IMR-90 (cell line): ENCODE results near the gene SERPINA5. TPM values are rescaled to one million over a fixed set of nuclear protein-coding genes. Genes with fewer than 3 reads are reported as not detected.

Experiments
- ATAC-seq: fragments of 200-7000 bp; cut with Tn5 transposase; 2 replicates; pipeline ENCODE4 v1.9.1; 2020; ENCODE audit warnings: low read depth, mild to moderate bottlenecking, moderate library complexity
- BruUV-seq: library from RNA; stranded (reverse); fragments of 400-500 nt; replicated peaks from 2 replicates; lab custom pipeline; 2021; lab: Mats Ljungman, UMichigan
- CTCF ChIA-PET: fragments of 300-600 bp; formaldehyde crosslinking; extraction: SDS; loops from one replicate; lab custom pipeline; 2021; ENCODE audit warnings: antibody characterized with exemption; lab: Yijun Ruan, JAX
- POLR2A ChIA-PET: fragments of 300-600 bp; sonication (Branson Sonifier 250); formaldehyde crosslinking; loops from one replicate; lab custom pipeline; 2022; ENCODE audit warnings: antibody characterized with exemption; ENCODE audit not compliant: unreplicated experiment; lab: Charles Lee
- DNase-seq: peaks from one replicate; pipeline ENCODE4 v3.0.0; 2013
- H2AFZ ChIP-seq: replicated peaks from 2 replicates; pipeline ENCODE3; 2013; ENCODE audit warnings: low read length, mild to moderate bottlenecking; ENCODE audit not compliant: poor library complexity
- H2AK5ac ChIP-seq: 2 replicates; pipeline ENCODE4 v1.6.1; 2013; ENCODE audit warnings: low read depth, low read length, inconsistent platforms
- H2AK9ac ChIP-seq: replicated peaks from 2 replicates; pipeline ENCODE3; 2013; ENCODE audit warnings: mild to moderate bottlenecking, low read depth, low read length, moderate library complexity; ENCODE audit not compliant: poor library complexity
- H2BK120ac ChIP-seq: 2 replicates; pipeline ENCODE4 v1.6.1; 2013; ENCODE audit warnings: low read depth, low read length, inconsistent platforms
- H2BK15ac ChIP-seq: 3 replicates; pipeline ENCODE4 v1.6.1; 2013; ENCODE audit warnings: low read depth, low read length, inconsistent platforms
- H2BK20ac ChIP-seq: 2 replicates; pipeline ENCODE4 v1.6.1; 2013; ENCODE audit warnings: low read depth, mild to moderate bottlenecking, inconsistent platforms, low read length, moderate library complexity
- H2BK5ac ChIP-seq: 2 replicates; pipeline ENCODE4 v1.6.1; 2013; ENCODE audit warnings: mild to moderate bottlenecking, low read depth, low read length, inconsistent platforms; ENCODE audit not compliant: poor library complexity, severe bottlenecking
- H3K14ac ChIP-seq: replicated peaks from 2 replicates; pipeline ENCODE4 v1.6.1; 2013; ENCODE audit warnings: low read depth, low read length, inconsistent platforms
- H3K18ac ChIP-seq: 2 replicates; pipeline ENCODE4 v1.6.1; 2013; ENCODE audit warnings: low read depth, low read length, control low read depth
- H3K23ac ChIP-seq: 2 replicates; pipeline ENCODE4 v1.6.1; 2013; ENCODE audit warnings: low read depth, low read length, inconsistent platforms
- H3K27ac ChIP-seq: 2 replicates; pipeline ENCODE4 v1.5.1; 2013; ENCODE audit warnings: mild to moderate bottlenecking, control low read depth, low read length; ENCODE audit not compliant: insufficient read depth
- H3K27me3 ChIP-seq: 2 replicates; pipeline ENCODE4 v1.6.1; 2013; ENCODE audit warnings: low read length; ENCODE audit not compliant: control insufficient read depth, insufficient read depth
- H3K36me3 ChIP-seq: 2 replicates; pipeline ENCODE4 v1.6.1; 2013; ENCODE audit warnings: low read length, mixed read lengths; ENCODE audit not compliant: control insufficient read depth, insufficient read depth
- H3K4ac ChIP-seq: 2 replicates; pipeline ENCODE4 v1.6.1; 2013; ENCODE audit warnings: low read depth, low read length, inconsistent platforms
- H3K4me1 ChIP-seq: 2 replicates; pipeline ENCODE4 v1.6.1; 2013; ENCODE audit warnings: low read length, mixed read lengths; ENCODE audit not compliant: control insufficient read depth, insufficient read depth
- H3K4me2 ChIP-seq: 2 replicates; pipeline ENCODE4 v1.6.1; 2013; ENCODE audit warnings: low read depth, mild to moderate bottlenecking, control low read depth, low read length, moderate library complexity
- H3K4me3 ChIP-seq: 2 replicates; pipeline ENCODE4 v1.5.1; 2013; ENCODE audit warnings: low read depth, mild to moderate bottlenecking, control low read depth, low read length, moderate library complexity; ENCODE audit not compliant: insufficient read depth
- H3K56ac ChIP-seq: 2 replicates; pipeline ENCODE4 v1.6.1; 2013; ENCODE audit warnings: low read length, inconsistent platforms; ENCODE audit not compliant: insufficient read depth; ENCODE audit errors: extremely low read depth
- H3K79me1 ChIP-seq, 2 experiments: 2 replicates each; pipeline ENCODE4 v1.6.1; 2013; ENCODE audit warnings: low read length in 2 of 2, inconsistent platforms in 1 of 2, low read depth in 1 of 2
- H3K9ac ChIP-seq: 2 replicates; pipeline ENCODE4 v1.6.1; 2013; ENCODE audit warnings: low read depth, low read length, control low read depth
- H3K9me1 ChIP-seq: 2 replicates; pipeline ENCODE4 v1.6.1; 2013; ENCODE audit warnings: low read length, inconsistent platforms; ENCODE audit not compliant: insufficient read depth
- H3K9me3 ChIP-seq: 2 replicates; pipeline ENCODE4 v1.6.1; 2013; ENCODE audit warnings: low read length; ENCODE audit not compliant: control insufficient read depth, insufficient read depth
- H4K20me1 ChIP-seq: 2 replicates; pipeline ENCODE4 v1.6.1; 2013; ENCODE audit warnings: low read length, inconsistent platforms; ENCODE audit not compliant: insufficient read depth
- H4K5ac ChIP-seq: 2 replicates; pipeline ENCODE4 v1.6.1; 2013; ENCODE audit warnings: mild to moderate bottlenecking, low read depth, low read length, control low read depth
- H4K8ac ChIP-seq, 2 experiments: 2 replicates each; pipeline ENCODE4 v1.6.1; 2013; ENCODE audit warnings: low read depth in 2 of 2, low read length in 2 of 2, control low read depth in 1 of 2, inconsistent platforms in 1 of 2
- H4K91ac ChIP-seq: 2 replicates; pipeline ENCODE4 v1.6.1; 2013; ENCODE audit warnings: low read depth, low read length, inconsistent platforms; ENCODE audit not compliant: insufficient read depth
- BHLHE40 ChIP-seq: fragments of 150-350 bp; IDR thresholded peaks from 2 replicates; pipeline ENCODE4 v1.6.1; 2016; ENCODE audit warnings: mild to moderate bottlenecking, low read depth, low read length
- CEBPB ChIP-seq: IDR thresholded peaks from 2 replicates; pipeline ENCODE4 v1.6.1; 2012; ENCODE audit warnings: low read depth, low read length, improper control_type of control experiment
- CHD1 ChIP-seq: IDR thresholded peaks from 2 replicates; pipeline ENCODE4 v1.6.1; 2012; ENCODE audit warnings: low read depth, low read length, improper control_type of control experiment
- FOS ChIP-seq: fragments of 150-350 bp; IDR thresholded peaks from 2 replicates; pipeline ENCODE4 v1.6.1; 2016; ENCODE audit warnings: low read depth, low read length
- MAFK ChIP-seq: IDR thresholded peaks from 2 replicates; pipeline ENCODE4 v1.6.1; 2012; ENCODE audit warnings: low read depth, low read length, improper control_type of control experiment
- MAZ ChIP-seq: IDR thresholded peaks from 2 replicates; pipeline ENCODE4 v1.6.1; 2012; ENCODE audit warnings: low read depth, mild to moderate bottlenecking, low read length, improper control_type of control experiment, moderate library complexity, borderline replicate concordance
- MXI1 ChIP-seq: IDR thresholded peaks from 2 replicates; pipeline ENCODE4 v1.6.1; 2012; ENCODE audit warnings: low read depth, mild to moderate bottlenecking, low read length, moderate library complexity, borderline replicate concordance
- NFE2L2 ChIP-seq: fragments of 150-350 bp; IDR thresholded peaks from 2 replicates; pipeline ENCODE4 v1.6.1; 2016; ENCODE audit warnings: low read depth, mild to moderate bottlenecking, low read length
- POLR2A ChIP-seq: IDR thresholded peaks from 2 replicates; pipeline ENCODE4 v1.6.1; 2012; ENCODE audit warnings: mild to moderate bottlenecking, low read depth, low read length
- RAD21 ChIP-seq: IDR thresholded peaks from 2 replicates; pipeline ENCODE4 v1.6.1; 2012; ENCODE audit warnings: low read length, improper control_type of control experiment
- RCOR1 ChIP-seq: IDR thresholded peaks from 2 replicates; pipeline ENCODE4 v1.6.1; 2012; ENCODE audit warnings: mild to moderate bottlenecking, low read length, improper control_type of control experiment; ENCODE audit not compliant: insufficient replicate concordance
- RFX5 ChIP-seq: IDR thresholded peaks from 2 replicates; pipeline ENCODE4 v1.8.0; 2012; ENCODE audit warnings: low read depth, mild to moderate bottlenecking, low read length, moderate library complexity
- SMC3 ChIP-seq: fragments of 150-350 bp; IDR thresholded peaks from 2 replicates; pipeline ENCODE4 v1.6.1; 2016; ENCODE audit warnings: low read depth, mild to moderate bottlenecking, antibody characterized with exemption, low read length, moderate library complexity
- WGBS, 2 experiments: methylation state at CpG; one replicate each; pipeline versions ENCODE4 v1.1.5 to v1.1.7; 2013; ENCODE audit warnings: missing lambda C conversion rate in 2 of 2; ENCODE audit not compliant: insufficient read length in 1 of 2; ENCODE audit errors: extremely low coverage in 2 of 2; 5-methylcytosine and 5-hydroxymethylcytosine counted together
- dilution Hi-C: fragments of 300-500 bp; cut with HindIII; formaldehyde crosslinking; loops from one replicate; pipeline ENCODE4 v1.14.3; 2018; ENCODE audit warnings: low sequenced_read_pairs; ENCODE audit not compliant: unreplicated experiment
- in situ Hi-C: fragments of 300-500 bp; cut with MboI; formaldehyde crosslinking; loops from 3 replicates; pipeline ENCODE4 v1.14.3; 2019; ENCODE audit warnings: low sequenced_read_pairs, inconsistent platforms, mixed read lengths
- intact Hi-C: fragments of 100-400 bp; cut with micrococcal nuclease; formaldehyde crosslinking; loops from 2 replicates; pipeline ENCODE4 v1.10.0; 2022
- polyA plus RNA-seq, 3 experiments: library from polyadenylated mRNA; depleted of rRNA; stranded (reverse); fragments of >200 nt; gene quantifications; 2 replicates each; pipeline ENCODE4 v1.2.3, GENCODE V29; 2012; ENCODE audit warnings: low replicate concordance in 1 of 3
- total RNA-seq: library from RNA; depleted of rRNA; stranded (reverse); fragments of >200 nt; gene quantifications from 2 replicates; pipeline ENCODE4 v1.2.3, GENCODE V29; 2012
- TF ChIP-seq, protein P1 (sequence below): fragments of 150-350 bp; IDR thresholded peaks from 2 replicates; pipeline ENCODE4 v1.6.1; 2016; ENCODE audit warnings: low read depth, mild to moderate bottlenecking, low read length, moderate library complexity, borderline replicate concordance
- TF ChIP-seq, protein P2 (sequence below): fragments of 150-350 bp; IDR thresholded peaks from 2 replicates; pipeline ENCODE4 v1.6.1; 2017; ENCODE audit warnings: mild to moderate bottlenecking, antibody characterized with exemption, low read length, low read depth
- TF ChIP-seq, protein P3 (sequence below): conservative IDR thresholded peaks from 2 replicates; pipeline ENCODE4 v1.5.1; 2012; ENCODE audit warnings: mild to moderate bottlenecking, low read depth, low read length, improper control_type of control experiment

The SERPINA5 gene
- total and polyA plus RNA-seq, 2 of the 4 experiments (the other 2 are of a cell fraction) = not detected

DNA sequence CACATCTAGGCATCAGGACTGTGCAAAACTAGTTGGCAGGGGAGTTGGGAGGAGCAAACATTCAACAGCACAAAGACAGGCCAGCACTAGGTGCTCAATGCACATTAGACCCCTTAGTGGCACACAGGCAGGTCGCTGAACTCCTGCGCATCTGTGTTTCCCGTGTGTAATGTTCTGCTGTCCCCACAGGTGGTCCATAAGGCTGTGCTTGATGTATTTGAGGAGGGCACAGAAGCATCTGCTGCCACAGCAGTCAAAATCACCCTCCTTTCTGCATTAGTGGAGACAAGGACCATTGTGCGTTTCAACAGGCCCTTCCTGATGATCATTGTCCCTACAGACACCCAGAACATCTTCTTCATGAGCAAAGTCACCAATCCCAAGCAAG is 42.2 kb downstream of the SERPINA5 start:
- no peak overlapping the region for H4K91ac ChIP-seq
- H2BK15ac ChIP-seq = no peak overlapping the region
- in situ Hi-C loops = no loop called here
- dilution Hi-C loops = no loop called here
- no peak overlapping the region for H3K14ac ChIP-seq
- H3K27me3 ChIP-seq = peaks cover 10% of the 10 kb centered on the region
- no peak overlapping the region for H2BK120ac ChIP-seq
- no peaks in the 10 kb centered on the region for H3K4me1 ChIP-seq
- no peak for ATAC-seq
- TF ChIP-seq, protein P1, sequence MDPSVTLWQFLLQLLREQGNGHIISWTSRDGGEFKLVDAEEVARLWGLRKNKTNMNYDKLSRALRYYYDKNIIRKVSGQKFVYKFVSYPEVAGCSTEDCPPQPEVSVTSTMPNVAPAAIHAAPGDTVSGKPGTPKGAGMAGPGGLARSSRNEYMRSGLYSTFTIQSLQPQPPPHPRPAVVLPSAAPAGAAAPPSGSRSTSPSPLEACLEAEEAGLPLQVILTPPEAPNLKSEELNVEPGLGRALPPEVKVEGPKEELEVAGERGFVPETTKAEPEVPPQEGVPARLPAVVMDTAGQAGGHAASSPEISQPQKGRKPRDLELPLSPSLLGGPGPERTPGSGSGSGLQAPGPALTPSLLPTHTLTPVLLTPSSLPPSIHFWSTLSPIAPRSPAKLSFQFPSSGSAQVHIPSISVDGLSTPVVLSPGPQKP = no peak
- no peak for TF ChIP-seq RCOR1
- TF ChIP-seq NFE2L2 = no peak
- TF ChIP-seq BHLHE40 = no peak
- no peak for TF ChIP-seq FOS
- TF ChIP-seq SMC3 = no peak
- TF ChIP-seq RAD21 = no peak
- TF ChIP-seq, protein P2, sequence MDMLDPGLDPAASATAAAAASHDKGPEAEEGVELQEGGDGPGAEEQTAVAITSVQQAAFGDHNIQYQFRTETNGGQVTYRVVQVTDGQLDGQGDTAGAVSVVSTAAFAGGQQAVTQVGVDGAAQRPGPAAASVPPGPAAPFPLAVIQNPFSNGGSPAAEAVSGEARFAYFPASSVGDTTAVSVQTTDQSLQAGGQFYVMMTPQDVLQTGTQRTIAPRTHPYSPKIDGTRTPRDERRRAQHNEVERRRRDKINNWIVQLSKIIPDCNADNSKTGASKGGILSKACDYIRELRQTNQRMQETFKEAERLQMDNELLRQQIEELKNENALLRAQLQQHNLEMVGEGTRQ = no peak
- TF ChIP-seq MAZ = no peak
- TF ChIP-seq, protein P3, sequence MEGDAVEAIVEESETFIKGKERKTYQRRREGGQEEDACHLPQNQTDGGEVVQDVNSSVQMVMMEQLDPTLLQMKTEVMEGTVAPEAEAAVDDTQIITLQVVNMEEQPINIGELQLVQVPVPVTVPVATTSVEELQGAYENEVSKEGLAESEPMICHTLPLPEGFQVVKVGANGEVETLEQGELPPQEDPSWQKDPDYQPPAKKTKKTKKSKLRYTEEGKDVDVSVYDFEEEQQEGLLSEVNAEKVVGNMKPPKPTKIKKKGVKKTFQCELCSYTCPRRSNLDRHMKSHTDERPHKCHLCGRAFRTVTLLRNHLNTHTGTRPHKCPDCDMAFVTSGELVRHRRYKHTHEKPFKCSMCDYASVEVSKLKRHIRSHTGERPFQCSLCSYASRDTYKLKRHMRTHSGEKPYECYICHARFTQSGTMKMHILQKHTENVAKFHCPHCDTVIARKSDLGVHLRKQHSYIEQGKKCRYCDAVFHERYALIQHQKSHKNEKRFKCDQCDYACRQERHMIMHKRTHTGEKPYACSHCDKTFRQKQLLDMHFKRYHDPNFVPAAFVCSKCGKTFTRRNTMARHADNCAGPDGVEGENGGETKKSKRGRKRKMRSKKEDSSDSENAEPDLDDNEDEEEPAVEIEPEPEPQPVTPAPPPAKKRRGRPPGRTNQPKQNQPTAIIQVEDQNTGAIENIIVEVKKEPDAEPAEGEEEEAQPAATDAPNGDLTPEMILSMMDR = no peak
- TF ChIP-seq CEBPB = no peak
- TF ChIP-seq MAFK = no peak
- TF ChIP-seq POLR2A = no peak
- TF ChIP-seq CHD1 = no peak
- no peak for TF ChIP-seq MXI1
- no peak for TF ChIP-seq RFX5
- ChIA-PET POLR2A (no interaction called here), CTCF (no interaction called here)
- no peak overlapping the region for H3K4me2 ChIP-seq
- no peak overlapping the region for H2BK20ac ChIP-seq
- no peak overlapping the region for H3K27ac ChIP-seq
- no peak overlapping the region for H3K23ac ChIP-seq
- H3K36me3 ChIP-seq = no peaks in the 10 kb centered on the region
- H2BK5ac ChIP-seq = no peak overlapping the region
- no peak overlapping the region for H3K4ac ChIP-seq
- no peak overlapping the region for H3K4me3 ChIP-seq
- H3K79me1 ChIP-seq = no peaks in the 10 kb centered on the region
- no peak overlapping the region for H4K5ac ChIP-seq
- no peaks in the 10 kb centered on the region for H4K20me1 ChIP-seq
- H3K18ac ChIP-seq = no peak overlapping the region
- H3K9me1 ChIP-seq = no peaks in the 10 kb centered on the region
- H4K8ac ChIP-seq = no peak overlapping the region
- no peak overlapping the region for H3K9ac ChIP-seq
- H2AK5ac ChIP-seq = no peak overlapping the region
- BruUV-seq = no TSS peak
- no peak overlapping the region for H2AFZ ChIP-seq
- no peak for DNase-seq
- peaks cover 12% of the 10 kb centered on the region for H3K9me3 ChIP-seq
- H2AK9ac ChIP-seq = no peak overlapping the region
- no peak overlapping the region for H3K56ac ChIP-seq
- intact Hi-C loops = no loop called here
- WGBS, 2 experiments = 60% methylated on average over 1 of the region's 4 CpGs; no CpG with 5 or more reads in 1 of the 2 experiments
